GF-D8 (cell line): ENCODE measurements around the gene SORCS2.

Experiments used
- DNase-seq: peaks from one replicate; lab custom pipeline; 2025; lab: John Stamatoyannopoulos, UW

SORCS2 gene

GRCh38 chr4:7224001-7224400 lies 31.7 kb downstream of the SORCS2 start:
- DNase-seq, result no peak

GRCh38 chr4:7224878-7225533 lies 32.7 kb downstream of the SORCS2 start:
- DNase-seq, result no peak

- DNase-seq, result no peak
Observed at GRCh38 chr4:7226439-7226838, 34.1 kb downstream of the SORCS2 start.

GRCh38 chr4:7227008-7227407 lies 34.7 kb downstream of the SORCS2 start:
- DNase-seq, result no peak

- no peak for DNase-seq
Observed at GRCh38 chr4:7228734-7229133, 36.4 kb downstream of the SORCS2 start.

- DNase-seq, result no peak
Observed at GRCh38 chr4:7232061-7232650, 39.8 kb downstream of the SORCS2 start.

- DNase-seq, result no peak
Observed at GRCh38 chr4:7233006-7233580, 40.8 kb downstream of the SORCS2 start.

GRCh38 chr4:7233601-7234000 lies 41.3 kb downstream of the SORCS2 start:
- DNase-seq, result no peak

- DNase-seq, result no peak
Observed at GRCh38 chr4:7234355-7235029, 42.2 kb downstream of the SORCS2 start.

- no peak for DNase-seq
Observed at GRCh38 chr4:7235030-7235380, 42.7 kb downstream of the SORCS2 start.

- DNase-seq, result no peak
Observed at GRCh38 chr4:7236847-7237246, 44.5 kb downstream of the SORCS2 start.

- DNase-seq, result no peak
Observed at GRCh38 chr4:7237873-7238272, 45.5 kb downstream of the SORCS2 start.

GRCh38 chr4:7238300-7238960 lies 46.1 kb downstream of the SORCS2 start:
- DNase-seq, result no peak

GRCh38 chr4:7239101-7239820 lies 46.9 kb downstream of the SORCS2 start:
- no peak for DNase-seq

GRCh38 chr4:7239844-7240243 lies 47.5 kb downstream of the SORCS2 start:
- no peak for DNase-seq

- no peak for DNase-seq
Observed at GRCh38 chr4:7240306-7240705, 48.0 kb downstream of the SORCS2 start.

GRCh38 chr4:7241597-7242125 lies 49.3 kb downstream of the SORCS2 start:
- DNase-seq, result no peak

GRCh38 chr4:7242766-7243165 lies 50.4 kb downstream of the SORCS2 start:
- no peak for DNase-seq

- DNase-seq, result no peak
Observed at GRCh38 chr4:7243609-7244330, 51.4 kb downstream of the SORCS2 start.

GRCh38 chr4:7244331-7244665 lies 52.0 kb downstream of the SORCS2 start:
- DNase-seq, result no peak

- no peak for DNase-seq
Observed at GRCh38 chr4:7244751-7245320, 52.5 kb downstream of the SORCS2 start.
